ENCODE measurements around the gene SPTBN1. TPM values are rescaled to one million over a fixed set of nuclear protein-coding genes. Genes with fewer than 3 reads are reported as not detected.

The SPTBN1 gene
- total RNA-seq, 3 donors from 2014 or later (not counting 1 experiment from before 2014, with no cell fraction given), result 65.7 to 142 (median 68.3) TPM

- H3K4me3 ChIP-seq (ENCODE audit: low read length), result no peak overlapping the region
- no peaks in the 10 kb centered on the region for H3K27me3 Mint-ChIP-seq (ENCODE audit: low read depth in 2 of 2)
- ATAC-seq (no peak), DNase-seq (no peak)
- peaks cover 4% of the 10 kb centered on the region for H3K9me3 ChIP-seq (ENCODE audit: control insufficient read depth, insufficient read depth, low read length)
- intact Hi-C loops (cut with micrococcal nuclease), result no loop called here
- no peaks in the 10 kb centered on the region for H3K36me3 ChIP-seq (ENCODE audit: control insufficient read depth, insufficient read depth, low read length)
- WGBS (ENCODE audit: insufficient coverage), result 47% methylated on average over 1 of the region's 2 CpGs
- no peak overlapping the region for H3K4me3 Mint-ChIP-seq
- no peaks in the 10 kb centered on the region for H3K36me3 Mint-ChIP-seq
- no peak overlapping the region for H3K27ac ChIP-seq (ENCODE audit: low read length)
- peaks cover 5 to 7% of the 10 kb centered on the region in 2 donors for H3K4me1 Mint-ChIP-seq
- peaks cover 10% of the 10 kb centered on the region for H3K4me1 ChIP-seq (ENCODE audit: control insufficient read depth, insufficient read depth, low read length)
- no peak overlapping the region for H3K27ac Mint-ChIP-seq
- peaks cover 0 to 4% of the 10 kb centered on the region in 2 donors for H3K9me3 Mint-ChIP-seq
- no peaks in the 10 kb centered on the region for H3K27me3 ChIP-seq (ENCODE audit: control insufficient read depth, insufficient read depth, low read length)
- no peak for TF ChIP-seq CTCF (IDR thresholded peaks at IDR 0.05)
Observed at GRCh38 chr2:54479424-54479823, 23.3 kb downstream of the SPTBN1 start.

- intact Hi-C loops (cut with micrococcal nuclease), result no loop called here
- TF ChIP-seq CTCF (IDR thresholded peaks at IDR 0.05), result no peak
- H3K27ac Mint-ChIP-seq, result no peak overlapping the region
- Histone ChIP-seq H3K4me3 (ENCODE audit: low read length) (no peak overlapping the region), H3K27ac (ENCODE audit: low read length) (no peak overlapping the region), H3K9me3 (ENCODE audit: control insufficient read depth, insufficient read depth, low read length) (peaks cover 4% of the 10 kb centered on the region), H3K36me3 (ENCODE audit: control insufficient read depth, insufficient read depth, low read length) (no peaks in the 10 kb centered on the region), H3K27me3 (ENCODE audit: control insufficient read depth, insufficient read depth, low read length) (no peaks in the 10 kb centered on the region), H3K4me1 (ENCODE audit: control insufficient read depth, insufficient read depth, low read length) (peaks cover 10% of the 10 kb centered on the region)
- WGBS (ENCODE audit: insufficient coverage), result 93% methylated on average over 2 of the region's 2 CpGs
- H3K4me1 Mint-ChIP-seq, result peaks cover 5 to 7% of the 10 kb centered on the region in 2 donors
- H3K4me3 Mint-ChIP-seq, result no peak overlapping the region
- ATAC-seq, result no peak
- H3K36me3 Mint-ChIP-seq, result no peaks in the 10 kb centered on the region
- DNase-seq, result no peak
- no peaks in the 10 kb centered on the region for H3K27me3 Mint-ChIP-seq (ENCODE audit: low read depth in 2 of 2)
- peaks cover 0 to 4% of the 10 kb centered on the region in 2 donors for H3K9me3 Mint-ChIP-seq
Observed at GRCh38 chr2:54480025-54480424, 23.9 kb downstream of the SPTBN1 start.

- Histone ChIP-seq H3K27me3 (ENCODE audit: control insufficient read depth, insufficient read depth, low read length) (no peaks in the 10 kb centered on the region), H3K4me3 (ENCODE audit: low read length) (no peak overlapping the region), H3K9me3 (ENCODE audit: control insufficient read depth, insufficient read depth, low read length) (peaks cover 4% of the 10 kb centered on the region), H3K4me1 (ENCODE audit: control insufficient read depth, insufficient read depth, low read length) (peaks cover 10% of the 10 kb centered on the region), H3K36me3 (ENCODE audit: control insufficient read depth, insufficient read depth, low read length) (no peaks in the 10 kb centered on the region), H3K27ac (ENCODE audit: low read length) (no peak overlapping the region)
- Mint-ChIP-seq H3K4me3 (no peak overlapping the region), H3K27ac (no peak overlapping the region), H3K27me3 (ENCODE audit: low read depth in 2 of 2) (no peaks in the 10 kb centered on the region), H3K4me1 (peaks cover 5 to 7% of the 10 kb centered on the region in 2 donors), H3K9me3 (peaks cover 0 to 4% of the 10 kb centered on the region in 2 donors), H3K36me3 (no peaks in the 10 kb centered on the region)
- TF ChIP-seq CTCF (IDR thresholded peaks at IDR 0.05), result no peak
- no peak for DNase-seq
- no peak for ATAC-seq
- intact Hi-C loops (cut with micrococcal nuclease), result no loop called here
- WGBS (ENCODE audit: insufficient coverage), result 94% methylated on average over 3 of the region's 3 CpGs
Observed at GRCh38 chr2:54481686-54482085, 25.6 kb downstream of the SPTBN1 start.

GRCh38 chr2:54482715-54483114, 26.6 kb downstream of the SPTBN1 start:
- Mint-ChIP-seq H3K27me3 (ENCODE audit: low read depth in 2 of 2) (no peaks in the 10 kb centered on the region), H3K9me3 (peaks cover 0 to 4% of the 10 kb centered on the region in 2 donors), H3K4me3 (no peak overlapping the region), H3K4me1 (peaks cover 5 to 7% of the 10 kb centered on the region in 2 donors), H3K27ac (no peak overlapping the region), H3K36me3 (no peaks in the 10 kb centered on the region)
- 80% methylated on average over 5 of the region's 5 CpGs for WGBS (ENCODE audit: insufficient coverage)
- no peak for DNase-seq
- intact Hi-C loops (cut with micrococcal nuclease), result no loop called here
- peaks cover 4% of the 10 kb centered on the region for H3K9me3 ChIP-seq (ENCODE audit: control insufficient read depth, insufficient read depth, low read length)
- H3K4me3 ChIP-seq (ENCODE audit: low read length), result no peak overlapping the region
- no peak overlapping the region for H3K27ac ChIP-seq (ENCODE audit: low read length)
- no peaks in the 10 kb centered on the region for H3K36me3 ChIP-seq (ENCODE audit: control insufficient read depth, insufficient read depth, low read length)
- no peak for TF ChIP-seq CTCF (IDR thresholded peaks at IDR 0.05)
- no peaks in the 10 kb centered on the region for H3K27me3 ChIP-seq (ENCODE audit: control insufficient read depth, insufficient read depth, low read length)
- H3K4me1 ChIP-seq (ENCODE audit: control insufficient read depth, insufficient read depth, low read length), result peaks cover 5% of the 10 kb centered on the region
- ATAC-seq, result no peak

Data from natural killer cell (primary cell).